Fibroblast of the aortic adventitia (primary cell): ENCODE measurements around the gene ITGA1. TPM values are rescaled to one million over a fixed set of nuclear protein-coding genes. Genes with fewer than 3 reads are reported as not detected.

Experiments used
- DNase-seq: peaks from one replicate; pipeline ENCODE4 v3.0.0-alpha.2; 2010; ENCODE audit warnings: low read depth
- H3K4me3 ChIP-seq: 2 replicates; pipeline ENCODE4 v1.5.1; 2011; ENCODE audit warnings: low read depth, mild to moderate bottlenecking, control low read depth, low read length, moderate library complexity
- CTCF ChIP-seq: IDR thresholded peaks from 2 replicates; pipeline ENCODE4 v1.5.1; 2011; ENCODE audit warnings: mild to moderate bottlenecking, low read length, control low read depth, inconsistent platforms; ENCODE audit not compliant: insufficient read depth
- total RNA-seq: library from RNA; depleted of rRNA; stranded (reverse); fragments of >200 nt; gene quantifications from 2 replicates; pipeline ENCODE4 v1.2.3, GENCODE V29; 2012; ENCODE audit warnings: low replicate concordance

Gene ITGA1
- total RNA-seq, 1 donor = 4.2 TPM

GRCh38 chr5:52925001-52925400, 137.3 kb downstream of the ITGA1 start:
- no peak for DNase-seq
- TF ChIP-seq CTCF = no peak
- H3K4me3 ChIP-seq = no peak overlapping the region

- no peak for DNase-seq
- no peak overlapping the region for H3K4me3 ChIP-seq
- no peak for TF ChIP-seq CTCF
Measured at GRCh38 chr5:52928689-52929088, 141.0 kb downstream of the ITGA1 start.

- no peak overlapping the region for H3K4me3 ChIP-seq
- no peak for DNase-seq
- TF ChIP-seq CTCF = no peak
Measured at GRCh38 chr5:52938226-52938625, 150.5 kb downstream of the ITGA1 start.

GRCh38 chr5:52943285-52943684, 155.6 kb downstream of the ITGA1 start:
- no peak overlapping the region for H3K4me3 ChIP-seq
- no peak for TF ChIP-seq CTCF
- DNase-seq = no peak

- no peak for DNase-seq
- H3K4me3 ChIP-seq = no peak overlapping the region
- TF ChIP-seq CTCF = no peak
Measured at GRCh38 chr5:52943808-52944207, 156.1 kb downstream of the ITGA1 start.

- no peak for TF ChIP-seq CTCF
- DNase-seq = peak; percentile 31
- H3K4me3 ChIP-seq = peak overlapping the region; percentile 57
Measured at GRCh38 chr5:52945040-52945439, 157.3 kb downstream of the ITGA1 start.

GRCh38 chr5:52947208-52947607, 159.5 kb downstream of the ITGA1 start:
- no peak for DNase-seq

More at GRCh38 chr5:52947208-52947607, 159.5 kb downstream of the ITGA1 start:
- TF ChIP-seq CTCF = no peak
- no peak overlapping the region for H3K4me3 ChIP-seq
